H4 (cell line): ENCODE data around the gene ARF3. TPM values are rescaled to one million over a fixed set of nuclear protein-coding genes. Genes with fewer than 3 reads are reported as not detected.

Source experiments
- total RNA-seq: library from RNA; depleted of rRNA; stranded (reverse); fragments of >200 nt; shearing (Covaris generic); gene quantifications from 2 replicates; pipeline ENCODE4 v1.2.3, GENCODE V29; 2014; rRNA removed

The ARF3 gene
- total RNA-seq, 1 experiment from 2014 or later = 127 TPM

Other genes with a start within 250 kb of the ARF3 start
- 25.7 and 26.9 TPM in 2 replicates for gene CCNT1, start 240.8 kb downstream of the ARF3 start, total RNA-seq
- gene ADCY6, start 168.4 kb downstream of the ARF3 start, total RNA-seq = 7.8 and 8.5 TPM in 2 replicates
- 15.1 and 17.7 TPM in 2 replicates for gene CACNB3, start 139.0 kb downstream of the ARF3 start, total RNA-seq
- gene DDX23, start 105.3 kb downstream of the ARF3 start, total RNA-seq = 65.5 and 75.0 TPM in 2 replicates
- gene RND1, start 91.6 kb downstream of the ARF3 start, total RNA-seq = 0.06 and 0.14 TPM in 2 replicates
- gene FKBP11, start 32.0 kb downstream of the ARF3 start, total RNA-seq = 12.1 and 14.2 TPM in 2 replicates
- 0.08 TPM in 1 of 2 replicates, not detected in the other for gene WNT10B, start 14.2 kb upstream of the ARF3 start, total RNA-seq
- gene WNT1, start 20.8 kb upstream of the ARF3 start, total RNA-seq = not detected in 2 replicates
- 0.06 and 0.14 TPM in 2 replicates for gene DDN, start 41.9 kb upstream of the ARF3 start, total RNA-seq
- 94.4 and 105 TPM in 2 replicates for gene PRKAG1, start 61.3 kb upstream of the ARF3 start, total RNA-seq
- gene KMT2D, start 103.3 kb upstream of the ARF3 start, total RNA-seq = 6.9 and 9.4 TPM in 2 replicates
- 0.99 and 2.4 TPM in 2 replicates for gene RHEBL1, start 112.5 kb upstream of the ARF3 start, total RNA-seq
- 0.02 TPM in 1 of 2 replicates, not detected in the other for gene DHH, start 137.3 kb upstream of the ARF3 start, total RNA-seq
- gene LMBR1L, start 153.4 kb upstream of the ARF3 start, total RNA-seq = 10.6 and 27.3 TPM in 2 replicates
- 3,840 and 4,099 TPM in 2 replicates for gene TUBA1B, start 173.9 kb upstream of the ARF3 start, total RNA-seq
- gene TUBA1A, start 231.6 kb upstream of the ARF3 start, total RNA-seq = 403 and 523 TPM in 2 replicates